Measurements from ENCODE around the gene TCERG1L.

TCERG1L gene

GRCh38 chr10:131310142-131310541 lies 1.4 kb downstream of the TCERG1L start:
- H3K36me3 ChIP-seq (ENCODE audit: control insufficient read depth in 4 of 4, insufficient read depth in 4 of 4, low read length in 3 of 4): no peaks in the 10 kb centered on the region
- DNase-seq: peak in 2 of 3 donors; percentile 24 to 34
- H3K9me3 ChIP-seq (ENCODE audit: control extremely low read depth in 1 of 5, control insufficient read depth in 4 of 5, insufficient read depth in 2 of 5, low read depth in 1 of 5, low read length in 4 of 5): no peaks in the 10 kb centered on the region
- peaks cover 14 to 71% (median 36%) of the 10 kb centered on the region in 5 experiments for H3K27me3 ChIP-seq (replicated peaks in 2 of 5; ENCODE audit: control insufficient read depth in 4 of 5, insufficient read depth in 5 of 5, low read length in 4 of 5)
- ChIA-PET POLR2A (no interaction called here), CTCF (interaction anchor here (1.2 kb wide), 1 partner anchor 562 kb away, joined by 3 read pairs; no protein-coding TSS in a partner anchor)
- H3K27ac ChIP-seq (ENCODE audit: insufficient read depth in 1 of 2, low read depth in 1 of 2, low read length in 2 of 2, poor library complexity in 1 of 2, severe bottlenecking in 2 of 2): no peak overlapping the region
- 21% methylated on average over 2 of the region's 4 CpGs for WGBS (ENCODE audit: insufficient coverage)
- no peak overlapping the region for H3K4me3 ChIP-seq (ENCODE audit: control insufficient read depth in 1 of 7, extremely low read depth in 1 of 7, insufficient read depth in 4 of 7, low read depth in 2 of 7, low read length in 6 of 7)
- peaks cover 0 to 12% (median 4%) of the 10 kb centered on the region in 4 experiments for H3K4me1 ChIP-seq (ENCODE audit: control extremely low read depth in 1 of 4, control insufficient read depth in 4 of 4, insufficient read depth in 4 of 4, low read length in 3 of 4)

- DNase-seq: no peak
- Histone ChIP-seq H3K27me3 (replicated peaks in 2 of 5; ENCODE audit: control insufficient read depth in 4 of 5, insufficient read depth in 5 of 5, low read length in 4 of 5) (peaks cover 0 to 4% (median 0%) of the 10 kb centered on the region in 5 experiments), H3K9me3 (ENCODE audit: control extremely low read depth in 1 of 5, control insufficient read depth in 4 of 5, insufficient read depth in 2 of 5, low read depth in 1 of 5, low read length in 4 of 5) (peaks cover 0 to 12% (median 6%) of the 10 kb centered on the region in 5 experiments), H3K4me3 (ENCODE audit: control insufficient read depth in 1 of 7, extremely low read depth in 1 of 7, insufficient read depth in 4 of 7, low read depth in 2 of 7, low read length in 6 of 7) (no peak overlapping the region), H3K27ac (ENCODE audit: insufficient read depth in 1 of 2, low read depth in 1 of 2, low read length in 2 of 2, poor library complexity in 1 of 2, severe bottlenecking in 2 of 2) (no peak overlapping the region), H3K4me1 (ENCODE audit: control extremely low read depth in 1 of 4, control insufficient read depth in 4 of 4, insufficient read depth in 4 of 4, low read length in 3 of 4) (no peaks in the 10 kb centered on the region), H3K36me3 (ENCODE audit: control insufficient read depth in 4 of 4, insufficient read depth in 4 of 4, low read length in 3 of 4) (no peaks in the 10 kb centered on the region)
- 78% methylated on average over 1 of the region's 3 CpGs for WGBS (ENCODE audit: insufficient coverage)
- ChIA-PET POLR2A (no interaction called here), CTCF (no interaction called here)
Observed at GRCh38 chr10:131300508-131300907, 11.0 kb downstream of the TCERG1L start.

- 0% methylated on average over 2 of the region's 7 CpGs for WGBS (ENCODE audit: insufficient coverage)
- DNase-seq: no peak
- Histone ChIP-seq H3K27ac (ENCODE audit: insufficient read depth in 1 of 2, low read depth in 1 of 2, low read length in 2 of 2, poor library complexity in 1 of 2, severe bottlenecking in 2 of 2) (no peak overlapping the region), H3K36me3 (ENCODE audit: control insufficient read depth in 4 of 4, insufficient read depth in 4 of 4, low read length in 3 of 4) (no peaks in the 10 kb centered on the region), H3K4me1 (ENCODE audit: control extremely low read depth in 1 of 4, control insufficient read depth in 4 of 4, insufficient read depth in 4 of 4, low read length in 3 of 4) (no peaks in the 10 kb centered on the region), H3K27me3 (replicated peaks in 2 of 5; ENCODE audit: control insufficient read depth in 4 of 5, insufficient read depth in 5 of 5, low read length in 4 of 5) (peaks cover 0 to 4% (median 2%) of the 10 kb centered on the region in 5 experiments), H3K4me3 (ENCODE audit: control insufficient read depth in 1 of 7, extremely low read depth in 1 of 7, insufficient read depth in 4 of 7, low read depth in 2 of 7, low read length in 6 of 7) (no peak overlapping the region), H3K9me3 (ENCODE audit: control extremely low read depth in 1 of 5, control insufficient read depth in 4 of 5, insufficient read depth in 2 of 5, low read depth in 1 of 5, low read length in 4 of 5) (no peaks in the 10 kb centered on the region)
- POLR2A ChIA-PET: no interaction called here
- CTCF ChIA-PET: no interaction called here
Observed at GRCh38 chr10:131290781-131291180, 20.7 kb downstream of the TCERG1L start.

- H3K4me3 ChIP-seq (ENCODE audit: control insufficient read depth in 1 of 7, extremely low read depth in 1 of 7, insufficient read depth in 4 of 7, low read depth in 2 of 7, low read length in 6 of 7): no peak overlapping the region
- peaks cover 0 to 4% (median 0%) of the 10 kb centered on the region in 5 experiments for H3K27me3 ChIP-seq (replicated peaks in 2 of 5; ENCODE audit: control insufficient read depth in 4 of 5, insufficient read depth in 5 of 5, low read length in 4 of 5)
- ChIA-PET CTCF (interaction anchor here (0.6 kb wide), 1 partner anchor 147 kb away, joined by 4 read pairs; no protein-coding TSS in a partner anchor), POLR2A (no interaction called here)
- no peaks in the 10 kb centered on the region for H3K36me3 ChIP-seq (ENCODE audit: control insufficient read depth in 4 of 4, insufficient read depth in 4 of 4, low read length in 3 of 4)
- 92% methylated on average over 12 of the region's 12 CpGs for WGBS (ENCODE audit: insufficient coverage)
- H3K9me3 ChIP-seq (ENCODE audit: control extremely low read depth in 1 of 5, control insufficient read depth in 4 of 5, insufficient read depth in 2 of 5, low read depth in 1 of 5, low read length in 4 of 5): no peaks in the 10 kb centered on the region
- DNase-seq: no peak
- H3K27ac ChIP-seq (ENCODE audit: insufficient read depth in 1 of 2, low read depth in 1 of 2, low read length in 2 of 2, poor library complexity in 1 of 2, severe bottlenecking in 2 of 2): no peak overlapping the region
- no peaks in the 10 kb centered on the region for H3K4me1 ChIP-seq (ENCODE audit: control extremely low read depth in 1 of 4, control insufficient read depth in 4 of 4, insufficient read depth in 4 of 4, low read length in 3 of 4)
Observed at GRCh38 chr10:131288648-131289047, 22.9 kb downstream of the TCERG1L start.

- no peaks in the 10 kb centered on the region for H3K4me1 ChIP-seq (ENCODE audit: control extremely low read depth in 1 of 4, control insufficient read depth in 4 of 4, insufficient read depth in 4 of 4, low read length in 3 of 4)
- no peaks in the 10 kb centered on the region for H3K36me3 ChIP-seq (ENCODE audit: control insufficient read depth in 4 of 4, insufficient read depth in 4 of 4, low read length in 3 of 4)
- DNase-seq: no peak
- ChIA-PET CTCF (no interaction called here), POLR2A (no interaction called here)
- H3K27ac ChIP-seq (ENCODE audit: insufficient read depth in 1 of 2, low read depth in 1 of 2, low read length in 2 of 2, poor library complexity in 1 of 2, severe bottlenecking in 2 of 2): no peak overlapping the region
- no peak overlapping the region for H3K4me3 ChIP-seq (ENCODE audit: control insufficient read depth in 1 of 7, extremely low read depth in 1 of 7, insufficient read depth in 4 of 7, low read depth in 2 of 7, low read length in 6 of 7)
- H3K9me3 ChIP-seq (ENCODE audit: control extremely low read depth in 1 of 5, control insufficient read depth in 4 of 5, insufficient read depth in 2 of 5, low read depth in 1 of 5, low read length in 4 of 5): no peaks in the 10 kb centered on the region
- peaks cover 0 to 3% (median 0%) of the 10 kb centered on the region in 5 experiments for H3K27me3 ChIP-seq (replicated peaks in 2 of 5; ENCODE audit: control insufficient read depth in 4 of 5, insufficient read depth in 5 of 5, low read length in 4 of 5)
- WGBS (ENCODE audit: insufficient coverage): 99% methylated on average over 8 of the region's 9 CpGs
Observed at GRCh38 chr10:131282961-131283360, 28.6 kb downstream of the TCERG1L start.

GRCh38 chr10:131280101-131280500 lies 31.4 kb downstream of the TCERG1L start:
- no peak for DNase-seq
- no peaks in the 10 kb centered on the region for H3K27me3 ChIP-seq (replicated peaks in 2 of 5; ENCODE audit: control insufficient read depth in 4 of 5, insufficient read depth in 5 of 5, low read length in 4 of 5)
- CTCF ChIA-PET: no interaction called here
- H3K9me3 ChIP-seq (ENCODE audit: control extremely low read depth in 1 of 5, control insufficient read depth in 4 of 5, insufficient read depth in 2 of 5, low read depth in 1 of 5, low read length in 4 of 5): no peaks in the 10 kb centered on the region
- no peaks in the 10 kb centered on the region for H3K36me3 ChIP-seq (ENCODE audit: control insufficient read depth in 4 of 4, insufficient read depth in 4 of 4, low read length in 3 of 4)
- H3K4me1 ChIP-seq (ENCODE audit: control extremely low read depth in 1 of 4, control insufficient read depth in 4 of 4, insufficient read depth in 4 of 4, low read length in 3 of 4): no peaks in the 10 kb centered on the region
- H3K27ac ChIP-seq (ENCODE audit: insufficient read depth in 1 of 2, low read depth in 1 of 2, low read length in 2 of 2, poor library complexity in 1 of 2, severe bottlenecking in 2 of 2): no peak overlapping the region
- WGBS (ENCODE audit: insufficient coverage): 67% methylated on average over 1 of the region's 1 CpG
- POLR2A ChIA-PET: no interaction called here
- no peak overlapping the region for H3K4me3 ChIP-seq (ENCODE audit: control insufficient read depth in 1 of 7, extremely low read depth in 1 of 7, insufficient read depth in 4 of 7, low read depth in 2 of 7, low read length in 6 of 7)

GRCh38 chr10:131279516-131279915 lies 32.0 kb downstream of the TCERG1L start:
- Histone ChIP-seq H3K4me3 (ENCODE audit: control insufficient read depth in 1 of 7, extremely low read depth in 1 of 7, insufficient read depth in 4 of 7, low read depth in 2 of 7, low read length in 6 of 7) (no peak overlapping the region), H3K9me3 (ENCODE audit: control extremely low read depth in 1 of 5, control insufficient read depth in 4 of 5, insufficient read depth in 2 of 5, low read depth in 1 of 5, low read length in 4 of 5) (no peaks in the 10 kb centered on the region), H3K36me3 (ENCODE audit: control insufficient read depth in 4 of 4, insufficient read depth in 4 of 4, low read length in 3 of 4) (no peaks in the 10 kb centered on the region), H3K27me3 (replicated peaks in 2 of 5; ENCODE audit: control insufficient read depth in 4 of 5, insufficient read depth in 5 of 5, low read length in 4 of 5) (no peaks in the 10 kb centered on the region), H3K4me1 (ENCODE audit: control extremely low read depth in 1 of 4, control insufficient read depth in 4 of 4, insufficient read depth in 4 of 4, low read length in 3 of 4) (no peaks in the 10 kb centered on the region), H3K27ac (ENCODE audit: insufficient read depth in 1 of 2, low read depth in 1 of 2, low read length in 2 of 2, poor library complexity in 1 of 2, severe bottlenecking in 2 of 2) (no peak overlapping the region)
- no peak for DNase-seq
- 84% methylated on average over 9 of the region's 9 CpGs for WGBS (ENCODE audit: insufficient coverage)
- ChIA-PET POLR2A (no interaction called here), CTCF (no interaction called here)
